Measurements from ENCODE around the gene PDE4B.

PDE4B gene

DNA sequence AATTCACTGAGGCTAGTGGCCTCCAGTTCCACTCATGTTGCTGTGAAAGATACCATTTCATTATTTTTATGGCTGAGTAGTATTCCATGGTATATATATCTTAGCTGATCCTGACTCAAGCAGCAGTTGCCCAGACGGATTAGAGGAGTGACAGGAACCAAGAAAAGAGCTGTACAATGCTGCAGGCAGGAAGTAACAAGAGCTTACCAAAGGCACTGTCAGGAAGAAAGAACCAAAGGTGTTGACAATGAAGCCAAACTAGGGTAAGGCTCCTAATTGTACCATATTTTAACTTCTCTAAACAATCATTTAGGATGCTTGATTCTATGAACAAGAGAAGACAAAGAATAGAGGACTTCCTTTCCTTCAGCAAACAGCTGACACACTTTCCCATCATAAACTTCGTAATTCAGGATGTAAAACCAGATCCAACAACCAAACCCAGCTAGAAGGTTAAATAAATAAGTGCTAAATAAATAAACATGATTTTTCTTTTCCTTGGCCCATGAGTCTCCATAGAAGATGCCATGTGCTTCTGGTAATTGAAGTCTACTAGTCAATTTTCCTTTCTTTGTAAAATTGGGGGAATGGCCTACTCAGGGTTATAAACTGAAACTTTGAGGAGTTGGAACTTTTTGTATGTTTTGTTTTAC lies 493.0 kb downstream of the PDE4B start:
- DNase-seq (ENCODE audit: low read depth) = no peak

DNA sequence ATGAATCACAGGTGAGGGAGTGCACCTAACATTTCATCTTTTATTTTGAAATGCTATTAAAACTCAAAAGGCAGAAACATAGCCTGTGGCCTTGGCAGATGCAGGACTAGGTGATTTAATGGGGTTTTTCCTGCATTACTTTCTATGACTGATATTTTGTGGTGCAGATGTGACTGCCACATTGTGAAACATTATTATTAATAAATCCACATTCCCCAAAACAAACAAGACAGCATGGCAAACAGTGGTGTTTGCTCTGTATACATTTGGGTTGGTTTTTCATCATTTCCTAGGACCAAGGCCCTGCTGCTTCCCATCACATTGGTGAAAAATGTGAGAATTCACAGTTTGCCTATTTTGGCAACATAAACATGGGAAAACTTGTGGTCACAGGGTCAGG lies 493.6 kb downstream of the PDE4B start:
- DNase-seq (ENCODE audit: low read depth) = no peak

DNA sequence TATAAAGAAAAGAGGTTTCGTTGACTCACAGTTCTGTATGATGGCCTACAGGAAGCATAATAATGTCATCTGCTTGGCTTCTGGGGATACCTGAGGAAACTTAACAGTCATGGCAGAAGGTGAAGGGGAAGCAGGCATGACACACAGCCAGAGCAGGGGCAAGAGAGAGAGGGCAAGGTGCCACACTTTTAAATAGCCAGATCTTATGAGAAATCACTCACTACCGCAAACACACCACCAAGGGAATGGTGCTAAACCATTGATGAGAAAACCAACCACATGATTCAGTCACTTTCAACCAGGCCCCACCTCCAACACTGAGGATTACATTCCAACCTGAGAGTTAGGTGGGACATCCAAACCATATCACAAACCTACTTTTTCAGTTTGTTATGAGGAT lies 495.4 kb downstream of the PDE4B start:
- DNase-seq (ENCODE audit: low read depth) = no peak

DNA sequence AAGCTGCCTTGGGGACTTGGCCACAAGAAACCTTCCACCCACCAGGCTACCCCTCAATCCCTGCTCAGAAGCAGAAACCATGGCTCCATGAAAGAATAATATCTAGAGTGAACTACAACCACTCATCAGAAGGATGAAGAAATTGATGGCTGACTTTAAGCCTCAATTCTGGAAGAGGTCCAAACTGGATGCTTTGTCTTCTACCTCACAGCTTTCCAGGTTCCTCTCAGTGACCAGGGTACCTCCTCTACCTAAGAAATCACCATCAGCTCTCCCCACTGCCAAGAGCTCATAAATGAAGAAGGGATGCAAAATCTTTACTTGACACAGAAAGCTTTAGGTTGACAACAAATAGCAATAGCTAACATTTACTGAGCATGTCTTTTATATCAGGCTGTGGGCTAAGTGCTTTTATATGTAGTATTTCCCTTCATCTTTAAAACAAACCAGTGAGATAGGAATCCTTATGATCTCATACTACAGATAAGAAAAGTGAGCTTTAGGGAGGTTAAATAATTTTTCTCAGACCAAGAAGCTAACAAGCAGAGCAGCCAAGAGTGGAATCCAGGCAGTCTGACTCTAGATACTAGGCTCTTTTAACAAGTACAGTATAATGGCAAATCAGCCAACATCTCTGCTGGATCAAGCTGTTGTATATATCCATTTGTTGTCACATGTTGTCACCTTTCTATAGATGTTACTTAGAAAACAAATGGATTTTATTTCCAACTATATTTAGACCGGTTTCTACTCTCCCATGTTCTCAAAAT lies 498.3 kb downstream of the PDE4B start:
- DNase-seq (ENCODE audit: low read depth) = no peak

DNA sequence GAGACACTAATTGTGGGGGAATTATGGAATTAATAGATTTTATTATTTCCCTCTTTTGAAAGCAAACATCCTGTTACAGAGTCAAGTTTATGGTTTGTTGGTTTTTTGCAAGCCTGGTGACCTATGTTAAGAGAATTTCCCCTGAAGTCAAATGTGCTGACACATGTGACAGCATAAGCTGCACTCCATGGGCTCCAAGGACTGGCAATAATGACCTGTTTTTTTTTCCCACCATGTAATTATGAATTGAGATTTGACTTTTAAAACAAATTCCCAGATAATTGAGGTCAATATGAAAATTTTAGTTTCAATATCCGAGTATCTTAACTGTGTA lies 498.8 kb downstream of the PDE4B start:
- no peak for DNase-seq (ENCODE audit: low read depth)

DNA sequence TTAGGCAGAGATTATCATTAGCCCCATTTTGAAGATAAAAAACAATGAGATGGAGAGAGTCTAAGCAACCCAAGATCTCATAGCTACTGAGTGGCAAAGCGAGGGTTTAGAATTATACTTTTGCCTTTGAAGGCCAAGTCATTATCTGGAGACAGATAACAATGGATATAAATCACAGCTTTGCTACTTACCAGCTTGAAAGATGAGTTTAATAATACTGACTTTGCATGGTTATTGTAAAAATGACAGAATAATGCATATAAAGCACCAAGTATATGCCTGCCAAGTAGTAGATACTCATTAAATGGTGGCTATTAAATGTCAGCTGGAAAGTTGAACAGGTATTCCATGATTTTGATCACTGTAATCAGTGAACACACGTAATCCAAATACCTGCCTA lies 499.6 kb downstream of the PDE4B start:
- DNase-seq (ENCODE audit: low read depth) = no peak

DNA sequence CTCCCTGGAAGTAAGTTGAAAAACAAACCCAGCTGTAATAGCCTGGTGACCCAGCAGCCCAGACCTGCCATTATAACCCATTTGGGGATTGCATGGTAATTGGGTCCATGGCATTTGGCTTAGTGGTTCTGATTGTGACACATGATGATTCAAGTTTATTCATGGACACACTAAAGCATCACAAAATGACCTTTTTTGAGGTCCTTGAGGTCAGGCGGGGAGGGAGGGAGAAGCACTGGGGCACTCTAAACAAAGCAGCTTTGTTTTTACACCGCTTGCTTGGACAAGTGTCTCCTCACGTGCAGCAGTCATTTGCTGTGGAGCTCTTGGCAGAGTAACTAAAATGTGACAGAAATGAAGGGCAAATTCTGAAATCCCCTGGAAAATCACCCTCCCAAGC lies 500.2 kb downstream of the PDE4B start:
- no peak for DNase-seq (ENCODE audit: low read depth)

DNA sequence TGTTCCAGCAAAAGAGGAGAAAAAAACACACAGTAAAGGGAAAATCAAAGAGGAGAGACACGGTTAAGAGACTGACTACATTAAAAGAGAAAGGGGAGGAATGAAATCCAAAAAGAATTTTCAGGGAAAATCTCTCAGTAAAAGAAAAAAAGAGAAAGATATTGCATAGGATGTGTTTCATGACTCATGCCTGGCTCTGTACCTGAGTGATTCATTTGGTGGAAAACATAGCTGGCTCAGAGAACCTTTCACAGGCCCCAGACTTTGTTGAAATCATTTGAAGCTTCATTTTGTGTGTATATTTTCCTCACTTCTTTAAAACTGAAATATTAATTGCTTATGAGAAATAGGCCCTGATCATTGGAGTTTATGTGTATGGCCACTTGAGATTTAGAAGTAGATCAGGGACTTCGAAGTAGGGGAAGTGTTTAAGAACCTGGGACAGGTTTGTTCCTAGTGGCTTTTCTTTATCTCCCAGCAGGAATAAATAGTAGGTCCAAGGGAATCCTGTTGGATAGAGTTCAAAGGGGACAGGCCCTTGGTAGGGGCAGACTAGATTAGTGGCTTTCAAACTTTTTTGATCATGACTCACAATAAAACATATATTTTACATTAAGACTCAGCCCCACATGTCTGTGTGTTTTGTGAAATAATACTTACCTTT lies 502.1 kb downstream of the PDE4B start:
- DNase-seq (ENCODE audit: low read depth) = no peak

DNA sequence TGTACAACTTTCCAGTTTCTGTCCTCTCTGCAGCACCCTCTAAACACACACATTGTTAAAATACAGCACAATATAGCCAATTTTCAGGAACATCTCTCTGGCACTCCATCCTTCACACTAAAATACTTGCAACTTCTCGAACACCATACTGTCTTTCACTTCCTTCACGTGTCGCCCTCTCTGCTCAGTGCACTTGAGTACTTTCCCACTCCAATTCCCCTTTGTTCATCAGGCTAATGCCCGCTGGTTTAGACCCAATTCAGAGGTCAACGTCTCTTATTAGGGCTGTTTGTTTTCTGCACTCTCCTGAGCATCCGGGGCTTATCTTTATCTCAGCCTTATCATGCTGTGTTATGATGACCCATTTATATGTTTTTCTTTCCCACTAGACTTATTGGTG lies 503.1 kb downstream of the PDE4B start:
- DNase-seq (ENCODE audit: low read depth) = no peak

DNA sequence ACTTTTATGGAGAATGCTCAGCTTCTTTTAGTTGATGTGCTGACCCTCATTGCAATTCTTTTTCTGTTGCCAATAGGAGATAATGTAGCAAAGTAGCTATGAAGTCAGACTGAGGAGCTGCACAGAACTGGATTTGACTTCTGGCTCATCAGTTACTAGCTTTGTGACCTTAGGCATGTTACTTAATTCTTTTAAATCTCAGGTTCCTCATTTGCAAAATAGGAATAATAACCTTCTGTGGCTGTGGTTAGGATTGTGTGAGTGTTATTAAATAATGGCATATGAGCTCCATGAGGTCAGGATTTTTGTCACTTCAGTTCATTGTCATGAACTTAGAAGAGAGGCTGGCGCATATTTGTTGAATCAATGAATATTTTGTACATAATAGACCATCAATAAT lies 503.7 kb downstream of the PDE4B start:
- no peak for DNase-seq (ENCODE audit: low read depth)

DNA sequence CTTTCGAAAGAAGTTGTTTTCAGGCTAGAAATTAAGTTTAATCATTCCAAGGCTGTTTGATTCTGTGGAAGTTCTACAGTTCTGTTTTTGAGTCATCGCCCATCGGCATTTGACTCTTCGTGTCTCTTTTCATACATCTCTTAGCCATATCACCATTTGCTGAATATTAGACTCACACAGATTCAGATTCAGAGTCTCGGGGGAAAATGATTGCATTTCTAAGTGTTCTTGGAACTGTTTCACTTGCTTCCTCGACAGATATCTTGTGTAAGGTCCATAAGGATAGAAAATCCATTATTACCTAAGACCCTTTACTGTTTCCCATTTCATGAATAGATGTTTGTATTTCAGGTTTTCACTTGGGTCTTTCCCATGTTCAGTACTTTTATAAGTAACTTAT lies 504.3 kb downstream of the PDE4B start:
- DNase-seq (ENCODE audit: low read depth) = no peak

DNA sequence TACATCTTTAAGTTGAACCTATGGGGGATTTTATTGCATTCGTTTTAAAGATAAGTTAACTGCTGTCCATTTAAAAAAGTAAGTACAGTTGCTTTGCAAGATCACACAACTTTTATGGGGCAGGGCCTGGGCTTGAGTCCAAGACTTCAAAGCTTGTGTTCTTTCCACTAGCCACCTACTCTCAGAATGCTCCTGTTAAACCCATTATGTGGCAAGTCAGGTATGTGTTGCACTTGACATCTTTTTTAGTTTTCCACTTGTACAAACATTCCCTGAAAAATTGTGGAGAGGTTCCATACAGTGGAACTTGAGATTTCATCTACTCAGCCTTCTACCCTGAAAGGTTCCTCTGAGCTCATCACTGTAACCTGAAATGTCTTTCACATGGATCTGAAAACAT lies 505.8 kb downstream of the PDE4B start:
- no peak for DNase-seq (ENCODE audit: low read depth)

DNA sequence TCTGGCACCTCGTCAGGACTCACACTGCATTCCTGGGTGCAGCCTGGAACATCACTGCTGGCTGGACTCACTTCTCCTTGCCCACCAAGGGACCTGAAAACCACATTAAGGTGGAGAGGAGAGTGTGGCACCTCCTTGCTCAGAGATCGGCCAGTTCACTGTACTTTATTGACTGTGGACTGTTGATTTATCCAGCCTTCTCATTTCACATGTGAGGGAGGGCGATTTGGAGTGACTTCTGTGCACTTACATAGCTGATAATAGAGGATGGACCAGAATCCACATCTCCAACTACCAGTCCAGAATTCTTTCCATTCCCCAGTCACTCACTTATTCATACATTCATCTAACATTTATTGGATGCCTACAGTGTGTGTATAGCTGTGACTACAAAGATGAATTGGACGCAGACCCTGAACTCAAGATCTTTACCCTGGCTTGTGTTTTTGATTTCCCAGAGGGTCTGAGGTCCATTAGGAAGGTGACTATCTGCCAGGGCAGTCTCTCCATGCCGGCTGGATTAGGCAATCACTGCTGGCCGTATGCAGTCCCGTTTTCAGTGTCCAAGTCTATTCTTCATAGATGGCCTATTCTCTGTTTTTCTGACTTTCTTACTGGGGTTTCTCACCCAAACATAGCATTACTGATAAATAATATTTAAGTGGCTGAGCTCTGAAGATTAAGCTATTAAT lies 507.7 kb downstream of the PDE4B start:
- DNase-seq (ENCODE audit: low read depth) = no peak

DNA sequence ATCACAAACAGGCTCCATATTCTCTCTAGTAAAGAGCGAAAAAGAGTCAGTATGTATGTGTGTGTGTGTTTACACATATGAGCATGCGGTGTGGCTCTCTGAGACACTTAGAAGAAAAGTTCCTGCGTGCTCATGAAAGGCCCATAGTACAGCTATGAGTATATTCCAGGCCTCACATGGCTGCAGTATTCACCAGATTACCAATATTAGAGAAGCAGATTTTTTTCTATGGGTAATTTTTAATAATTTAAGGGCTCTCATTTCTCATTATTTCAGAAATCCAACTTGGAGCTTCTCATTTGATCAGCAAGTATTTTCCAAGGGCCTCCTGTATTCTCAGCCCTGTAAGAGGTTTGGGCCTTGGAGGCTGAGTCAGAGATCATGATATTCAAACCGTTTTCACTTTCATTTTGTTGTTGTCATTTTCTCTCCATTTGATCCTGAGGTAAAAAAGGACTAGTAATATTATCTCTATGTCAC lies 508.3 kb downstream of the PDE4B start:
- no peak for DNase-seq (ENCODE audit: low read depth)

DNA sequence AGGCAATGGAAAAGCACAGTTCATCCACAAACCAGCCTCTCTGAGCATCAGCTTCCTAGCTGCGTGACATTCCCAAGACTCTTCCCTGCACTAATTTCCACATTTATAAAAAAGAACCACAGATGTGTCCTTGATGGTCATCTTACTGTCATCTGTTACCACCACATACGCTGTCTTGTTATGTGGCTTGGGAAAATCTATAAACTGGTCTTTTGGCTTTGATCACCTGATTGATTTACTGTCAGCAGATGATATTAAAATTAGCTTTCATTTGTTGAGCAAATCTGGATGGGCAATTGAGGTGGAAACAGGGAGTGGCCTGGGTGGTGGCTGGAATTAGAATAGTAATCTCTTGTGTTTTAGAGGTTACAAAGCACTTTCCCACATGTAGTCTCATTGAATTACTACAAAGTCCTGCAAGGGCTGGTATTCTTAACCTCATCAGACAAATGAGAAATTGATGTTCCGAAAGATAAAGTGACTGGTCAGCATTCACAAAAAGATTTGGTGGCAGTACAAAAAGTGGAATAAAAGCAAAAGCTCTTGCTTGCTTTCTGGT lies 509.6 kb downstream of the PDE4B start:
- DNase-seq (ENCODE audit: low read depth) = no peak

DNA sequence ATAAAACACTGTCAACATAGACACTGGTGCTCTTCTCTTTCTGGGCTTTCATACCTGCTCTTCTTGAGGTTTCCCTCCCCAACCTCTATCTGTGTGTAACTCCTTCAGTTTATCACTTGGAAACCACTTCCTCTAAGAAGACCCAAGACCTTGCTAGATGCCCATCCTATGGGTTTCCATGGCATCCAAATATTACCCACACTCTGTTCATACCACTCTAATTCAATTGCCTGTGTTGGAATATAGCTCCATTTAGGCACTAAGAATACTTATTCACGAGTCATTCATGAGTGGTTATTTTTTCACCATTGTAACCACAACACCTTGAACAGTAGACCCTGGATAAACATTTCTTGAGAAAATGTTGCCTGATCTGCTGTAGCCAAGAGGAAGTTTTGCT lies 510.1 kb downstream of the PDE4B start:
- no peak for DNase-seq (ENCODE audit: low read depth)

DNA sequence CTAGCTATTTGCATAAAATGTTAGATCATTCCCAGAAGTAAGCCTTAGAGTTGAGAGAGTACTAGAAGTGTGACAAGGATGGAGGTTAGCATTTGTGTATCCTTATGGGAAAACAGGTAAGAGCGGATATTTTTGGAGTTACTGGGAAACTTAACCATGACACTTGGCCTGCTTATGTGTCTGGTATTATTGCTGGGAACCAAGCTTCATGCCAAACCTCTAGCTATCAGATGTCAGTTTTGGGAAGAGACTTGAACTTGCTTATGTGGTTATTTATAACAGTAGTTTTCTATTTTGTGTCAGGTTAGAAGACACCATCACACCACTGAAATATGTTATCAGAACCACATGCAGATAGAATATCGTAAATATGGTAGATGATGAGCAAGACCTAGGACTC lies 511.0 kb downstream of the PDE4B start:
- no peak for DNase-seq (ENCODE audit: low read depth)

DNA sequence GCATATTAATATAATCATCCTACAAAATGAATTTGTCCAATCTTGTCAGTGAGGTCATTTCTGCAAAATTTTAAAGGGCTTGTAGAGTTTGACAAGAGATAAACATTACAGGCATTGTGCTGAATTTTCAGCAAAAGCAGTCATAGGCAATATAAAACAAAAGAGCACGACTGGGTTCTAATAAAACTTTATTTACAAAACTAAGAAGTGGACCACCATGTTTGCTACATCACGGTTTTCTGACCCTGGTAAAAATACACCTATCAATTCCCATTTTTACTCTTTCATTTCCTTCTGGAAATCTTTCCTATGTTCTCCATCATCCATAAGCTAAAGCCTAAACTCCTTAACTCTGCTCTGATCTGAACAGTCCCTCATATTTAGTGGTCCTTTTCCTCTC lies 511.4 kb downstream of the PDE4B start:
- DNase-seq (ENCODE audit: low read depth) = no peak

DNA sequence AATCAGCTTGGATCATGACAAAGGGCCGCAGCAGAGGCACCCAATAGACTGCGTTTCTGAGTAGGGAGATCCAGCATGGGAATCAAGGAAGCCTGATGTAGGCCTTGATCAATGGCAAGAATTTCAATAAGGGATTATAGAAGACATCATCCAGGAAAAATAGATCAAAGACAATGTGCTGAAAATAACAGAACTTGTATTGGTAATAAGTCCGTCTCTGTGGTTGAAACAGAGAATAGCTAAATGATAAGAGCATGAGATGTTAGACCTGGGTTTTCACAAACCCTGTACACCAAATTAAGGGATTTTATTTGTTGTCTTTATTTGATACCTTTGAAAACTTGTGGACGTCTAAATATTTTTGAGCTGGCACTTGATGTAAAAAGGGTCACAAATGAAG lies 513.2 kb downstream of the PDE4B start:
- DNase-seq (ENCODE audit: low read depth) = no peak

DNA sequence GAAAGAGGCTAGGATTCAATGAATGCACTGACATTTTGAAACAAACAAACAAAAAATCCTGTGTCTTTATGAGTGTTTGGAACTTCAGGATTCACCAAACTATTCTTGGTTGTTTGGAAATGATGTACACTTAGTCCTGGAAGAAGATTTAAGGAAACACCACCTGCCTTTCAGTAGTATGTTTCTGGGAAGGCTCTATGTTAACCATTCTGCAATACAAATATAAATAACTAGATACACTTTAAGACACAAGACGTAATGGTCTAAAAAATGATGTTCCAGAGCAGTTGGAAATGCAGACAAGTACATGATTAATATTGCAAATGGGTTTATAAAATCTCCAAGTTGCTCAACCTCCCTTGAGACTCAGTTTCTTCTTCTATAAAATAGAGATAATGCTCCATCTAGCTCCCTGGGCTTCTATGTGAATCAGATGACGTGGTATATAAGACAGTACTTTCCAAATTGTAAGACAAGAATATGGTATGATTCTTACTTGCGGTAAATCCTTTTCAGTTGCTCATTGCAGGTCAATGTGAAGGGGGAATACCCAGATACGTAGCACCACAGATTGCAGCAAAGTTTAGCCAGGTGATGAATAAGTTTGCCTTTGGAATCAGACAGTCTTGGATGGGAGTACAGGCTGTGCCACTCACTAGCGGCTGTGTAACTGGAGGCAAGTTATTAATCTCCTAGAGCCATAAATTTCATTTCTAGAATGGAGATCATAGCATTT lies 516.5 kb downstream of the PDE4B start:
- DNase-seq (ENCODE audit: low read depth) = no peak

DNA sequence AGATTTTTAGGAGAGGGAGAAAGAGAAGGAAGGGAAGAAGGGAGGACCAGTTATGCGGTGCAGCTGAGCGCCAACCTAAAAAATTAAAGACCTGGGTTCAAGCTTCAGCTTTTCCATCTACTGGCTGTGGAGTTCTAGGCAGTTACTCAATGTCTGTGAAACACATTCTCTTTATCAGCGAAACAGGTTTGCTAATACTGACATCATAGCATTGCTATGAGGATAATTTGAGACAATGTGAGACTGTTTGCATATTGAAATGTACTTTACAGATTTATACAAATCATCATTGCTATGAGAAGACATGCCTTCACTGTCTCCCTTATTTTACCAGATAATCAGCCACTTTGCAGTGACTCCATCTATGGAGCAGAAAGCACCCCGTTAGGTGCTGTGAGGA lies 518.4 kb downstream of the PDE4B start:
- DNase-seq (ENCODE audit: low read depth) = no peak

DNA sequence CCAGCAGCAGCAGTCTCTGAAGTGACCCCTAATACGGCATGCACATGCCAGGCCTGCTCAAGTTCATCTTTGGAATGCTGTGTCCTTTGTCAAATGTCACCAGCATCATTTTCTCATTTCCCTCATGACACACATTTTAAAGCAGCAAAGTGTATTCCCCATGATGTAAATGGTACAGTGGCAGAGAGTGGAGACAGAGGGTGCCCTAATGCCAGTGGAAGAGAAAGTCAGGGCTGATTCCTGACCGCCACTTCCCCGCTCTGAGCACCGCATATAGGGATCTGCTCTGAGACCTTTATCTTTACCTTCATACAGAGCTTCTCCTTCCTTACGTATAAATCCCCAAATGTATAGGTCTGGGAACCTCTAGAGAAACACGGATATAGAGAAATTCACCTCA lies 518.9 kb downstream of the PDE4B start:
- no peak for DNase-seq (ENCODE audit: low read depth)
